GM10248 (cell line): Measurements from ENCODE around the gene MEAF6.

Experiments
- CTCF ChIA-PET: fragments of 300-600 bp; sonication (Branson Sonifier 250); formaldehyde crosslinking; extraction: SDS; loops from one replicate; lab custom pipeline; 2021; ENCODE audit warnings: antibody characterized with exemption; lab: Yijun Ruan, JAX
- POLR2A ChIA-PET: fragments of 350-650 bp; sonication (Branson Sonifier 250); formaldehyde crosslinking; extraction: SDS; loops from one replicate; lab custom pipeline; 2020; ENCODE audit warnings: antibody characterized with exemption; lab: Yijun Ruan, JAX
- DNase-seq: peaks from one replicate; pipeline ENCODE4 v3.0.0; 2012; ENCODE audit errors: extremely low spot score
- TF ChIP-seq, protein P1 (sequence below): IDR thresholded peaks from 2 replicates; pipeline ENCODE4 v1.5.1; 2012; ENCODE audit warnings: mild to moderate bottlenecking, low read depth; ENCODE audit errors: extremely low read depth, missing control alignments, control extremely low read depth

The MEAF6 gene

GRCh38 chr1:37456614-37457013 is 58.0 kb downstream of the MEAF6 start:
- POLR2A ChIA-PET, result no interaction called here
- CTCF ChIA-PET, result interaction anchor here (0.6 to 11.4 kb wide), 7 partner anchors 11 to 226 kb away, joined by 3 to 209 read pairs (median 11); partner anchors contain the start of genes MEAF6 and ZC3H12A
- DNase-seq, result no peak
- TF ChIP-seq, protein P1, sequence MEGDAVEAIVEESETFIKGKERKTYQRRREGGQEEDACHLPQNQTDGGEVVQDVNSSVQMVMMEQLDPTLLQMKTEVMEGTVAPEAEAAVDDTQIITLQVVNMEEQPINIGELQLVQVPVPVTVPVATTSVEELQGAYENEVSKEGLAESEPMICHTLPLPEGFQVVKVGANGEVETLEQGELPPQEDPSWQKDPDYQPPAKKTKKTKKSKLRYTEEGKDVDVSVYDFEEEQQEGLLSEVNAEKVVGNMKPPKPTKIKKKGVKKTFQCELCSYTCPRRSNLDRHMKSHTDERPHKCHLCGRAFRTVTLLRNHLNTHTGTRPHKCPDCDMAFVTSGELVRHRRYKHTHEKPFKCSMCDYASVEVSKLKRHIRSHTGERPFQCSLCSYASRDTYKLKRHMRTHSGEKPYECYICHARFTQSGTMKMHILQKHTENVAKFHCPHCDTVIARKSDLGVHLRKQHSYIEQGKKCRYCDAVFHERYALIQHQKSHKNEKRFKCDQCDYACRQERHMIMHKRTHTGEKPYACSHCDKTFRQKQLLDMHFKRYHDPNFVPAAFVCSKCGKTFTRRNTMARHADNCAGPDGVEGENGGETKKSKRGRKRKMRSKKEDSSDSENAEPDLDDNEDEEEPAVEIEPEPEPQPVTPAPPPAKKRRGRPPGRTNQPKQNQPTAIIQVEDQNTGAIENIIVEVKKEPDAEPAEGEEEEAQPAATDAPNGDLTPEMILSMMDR, result no peak

GRCh38 chr1:37455516-37455915 is 59.0 kb downstream of the MEAF6 start:
- ChIA-PET CTCF (interaction anchor here (0.7 to 11.4 kb wide), 10 partner anchors 10 to 227 kb away, joined by 3 to 209 read pairs (median 10); partner anchors contain the start of genes MEAF6 and ZC3H12A), POLR2A (no interaction called here)
- DNase-seq, result no peak
- TF ChIP-seq, protein P1, result no peak

GRCh38 chr1:37453647-37454046 is 60.9 kb downstream of the MEAF6 start:
- CTCF ChIA-PET, result interaction anchor here (1.0 to 11.4 kb wide), 7 partner anchors 9 to 229 kb away, joined by 3 to 209 read pairs (median 19); partner anchors contain the start of gene ZC3H12A
- TF ChIP-seq, protein P1, result no peak
- DNase-seq, result no peak
- POLR2A ChIA-PET, result no interaction called here

DNA sequence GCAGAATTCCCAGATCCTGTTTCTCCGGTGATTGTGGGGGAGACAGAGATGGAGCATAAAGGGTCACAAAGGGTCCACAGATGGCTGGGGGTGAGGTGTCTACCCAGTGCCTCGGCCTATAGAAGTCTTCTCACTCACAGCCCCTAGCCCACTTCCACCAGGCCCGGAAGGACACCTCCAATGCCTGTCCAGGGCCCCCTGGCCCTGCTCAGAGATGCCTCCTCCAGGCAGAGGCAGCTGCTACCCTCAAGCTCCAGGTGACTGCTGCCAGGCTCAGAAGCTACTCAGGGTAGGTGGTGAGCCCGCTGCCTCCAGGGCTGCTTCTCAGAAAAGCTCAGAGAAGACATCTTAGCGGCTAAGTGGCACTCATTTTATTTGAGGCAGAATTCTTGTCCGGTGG is 62.1 kb downstream of the MEAF6 start:
- ChIA-PET CTCF (interaction anchor here (8.8 to 11.4 kb wide), 3 partner anchors 22 to 230 kb away, joined by 59 to 209 read pairs (median 105); partner anchors contain the start of gene ZC3H12A), POLR2A (no interaction called here)
- TF ChIP-seq, protein P1, result no peak
- DNase-seq, result no peak

DNA sequence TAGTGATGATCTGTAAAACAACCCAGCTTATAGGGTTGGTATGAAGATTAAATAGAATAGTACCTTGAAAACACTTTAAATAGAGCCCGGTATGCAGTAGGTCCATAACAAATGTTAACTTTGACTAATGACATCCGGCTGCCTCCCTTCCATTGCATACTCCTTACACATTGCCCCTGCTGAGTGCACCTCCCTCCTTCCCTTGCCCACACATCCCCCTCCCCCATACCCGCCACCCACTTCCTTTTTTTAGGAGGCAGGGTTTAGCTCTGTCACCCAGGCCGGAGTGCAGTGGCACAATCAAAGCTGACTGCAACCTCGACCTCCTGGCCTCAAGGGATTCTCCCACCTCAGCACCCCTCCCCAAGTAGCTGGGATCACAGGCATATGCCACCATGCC is 64.6 kb downstream of the MEAF6 start:
- TF ChIP-seq, protein P1, result no peak
- CTCF ChIA-PET, result interaction anchor here (0.8 to 5.3 kb wide), 6 partner anchors 9 to 934 kb away, joined by 3 to 38 read pairs (median 3); no protein-coding TSS in a partner anchor
- POLR2A ChIA-PET, result no interaction called here
- no peak for DNase-seq

DNA sequence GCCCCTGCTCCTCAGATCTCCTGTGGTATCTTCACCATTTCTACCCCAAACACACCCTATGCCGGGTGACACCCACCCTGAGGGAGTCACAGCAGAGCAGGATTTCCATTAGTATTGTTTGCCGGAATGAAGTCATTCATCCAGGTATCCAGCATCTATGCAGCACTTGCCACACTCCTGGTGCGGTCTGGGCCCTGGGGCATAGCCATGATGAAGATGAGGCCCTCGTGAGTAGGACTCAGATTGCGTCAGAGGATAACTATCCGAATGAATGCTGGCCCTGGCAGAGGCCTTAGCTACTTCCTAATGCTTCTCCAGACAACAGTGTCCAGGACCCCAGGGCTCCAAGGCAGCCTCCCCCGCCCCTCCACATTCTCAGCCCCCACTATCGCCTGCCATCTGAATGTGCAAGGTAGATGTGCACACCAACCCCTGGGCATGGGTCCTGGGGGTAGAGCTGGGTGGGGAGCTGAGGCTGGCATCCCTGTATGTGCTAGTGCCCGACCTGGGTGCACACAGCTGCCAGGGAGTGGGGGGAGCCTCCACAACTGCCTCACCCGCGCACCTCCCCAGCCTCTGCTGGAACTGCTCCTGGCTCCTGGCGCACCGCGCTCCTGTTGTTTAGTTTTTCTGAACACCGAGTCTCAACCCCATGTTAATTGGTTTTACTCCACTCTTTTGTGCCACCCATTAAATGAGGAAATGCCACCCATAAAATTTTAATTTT is 65.7 kb downstream of the MEAF6 start:
- ChIA-PET CTCF (interaction anchor here (1.4 to 5.3 kb wide), 3 partner anchors 14 to 933 kb away, joined by 3 to 38 read pairs (median 18); no protein-coding TSS in a partner anchor), POLR2A (no interaction called here)
- DNase-seq, result no peak
- TF ChIP-seq, protein P1, result no peak
